NCI-H1105 treated with DMSO at 0.1 percent for 48 hours (cell line): ENCODE data around the gene SDSL.

Source experiments
- DNase-seq: peaks from one replicate; lab custom pipeline; 2025; lab: John Stamatoyannopoulos, UW

The SDSL gene

DNA sequence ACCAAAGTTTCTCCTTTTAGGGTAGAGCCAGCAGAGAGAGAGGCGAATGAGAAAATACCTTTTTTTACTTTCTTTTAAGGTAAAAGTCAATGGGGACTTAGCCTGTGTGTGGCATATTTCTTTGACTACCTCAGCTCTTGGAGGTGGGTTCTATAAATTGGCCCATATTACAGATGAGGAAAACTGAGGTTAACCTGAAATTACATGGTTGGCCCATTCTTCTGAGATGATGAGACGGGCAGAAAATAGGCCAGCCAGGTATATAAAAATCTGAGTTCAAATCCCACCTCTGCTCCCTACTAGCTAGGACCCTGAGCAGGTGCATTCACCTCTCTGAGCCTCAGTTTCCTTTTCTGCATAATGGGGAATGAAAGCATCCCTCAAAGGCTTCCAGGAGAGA is 27.1 kb downstream of the SDSL start:
- no peak for DNase-seq

- no peak for DNase-seq
These were observed 27.7 kb downstream of the SDSL start for GRCh38 chr12:113449839-113450238.

DNA sequence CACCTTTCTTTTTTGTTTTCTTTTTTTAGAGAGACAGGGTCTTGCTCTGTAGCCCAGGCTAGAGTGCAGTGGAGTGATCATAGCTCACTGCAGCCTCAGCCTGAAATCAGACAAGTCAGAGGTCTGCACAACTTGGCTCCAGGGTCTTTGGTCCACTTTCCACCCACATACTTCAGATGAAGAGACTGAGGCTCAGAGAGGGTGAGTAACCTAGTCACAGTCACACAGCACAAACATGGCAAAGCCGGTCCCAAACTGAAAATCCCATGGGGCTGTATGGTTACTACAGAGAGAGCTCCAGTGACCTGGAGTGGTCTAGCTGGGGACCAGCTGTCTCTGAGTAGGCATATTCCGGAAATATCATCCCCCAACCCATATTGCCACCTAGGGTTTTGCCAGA is 30.3 kb downstream of the SDSL start:
- DNase-seq = no peak

GRCh38 chr12:113453330-113453729 is 31.1 kb downstream of the SDSL start:
- DNase-seq = no peak

DNA sequence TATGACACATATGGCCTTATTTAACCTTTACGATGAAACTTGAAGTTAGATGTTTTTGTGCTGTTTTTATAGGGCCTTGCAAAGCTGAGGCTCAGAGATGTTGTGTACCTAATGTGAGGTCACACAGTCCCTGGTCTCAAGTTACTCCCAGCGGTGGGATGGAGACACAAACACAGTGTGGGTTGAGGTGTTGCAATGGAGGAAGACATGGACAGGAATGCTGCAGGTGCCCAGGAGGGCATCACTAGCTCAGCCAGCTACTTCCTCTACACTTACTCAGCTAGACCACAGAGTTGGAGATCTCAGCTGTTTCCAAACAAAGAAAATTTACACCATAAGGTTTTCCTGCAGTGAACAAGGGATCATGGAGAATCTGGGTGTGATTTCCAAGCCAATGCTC is 34.0 kb downstream of the SDSL start:
- no peak for DNase-seq

GRCh38 chr12:113456761-113457160 is 34.6 kb downstream of the SDSL start:
- peak; percentile 24 for DNase-seq

GRCh38 chr12:113457185-113457584 is 35.0 kb downstream of the SDSL start:
- no peak for DNase-seq

GRCh38 chr12:113457710-113458109 is 35.5 kb downstream of the SDSL start:
- DNase-seq = no peak

GRCh38 chr12:113459981-113460380 is 37.8 kb downstream of the SDSL start:
- no peak for DNase-seq

GRCh38 chr12:113461666-113462065 is 39.5 kb downstream of the SDSL start:
- no peak for DNase-seq

GRCh38 chr12:113462117-113462774 is 40.1 kb downstream of the SDSL start:
- DNase-seq = peak; percentile 57

- DNase-seq = no peak
These were observed 41.0 kb downstream of the SDSL start for GRCh38 chr12:113462998-113463745.

- no peak for DNase-seq
These were observed 41.7 kb downstream of the SDSL start for GRCh38 chr12:113463746-113464451.

DNA sequence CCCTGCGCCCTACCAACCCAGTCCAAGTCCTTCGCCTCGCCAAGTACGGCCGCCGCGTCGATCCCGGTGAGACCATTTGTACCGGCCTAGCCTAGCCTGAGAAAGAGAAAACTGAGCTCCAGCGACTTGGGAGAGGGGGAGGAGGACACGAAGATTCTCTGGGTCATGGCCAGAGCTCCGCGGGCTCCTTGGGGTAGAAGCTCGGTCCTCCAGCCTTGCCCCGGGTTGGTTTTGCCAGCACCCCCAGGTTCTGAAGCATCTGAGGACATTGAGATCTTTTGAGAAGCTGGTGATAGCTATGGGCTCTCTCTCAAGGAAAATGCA is 42.2 kb downstream of the SDSL start:
- no peak for DNase-seq

DNA sequence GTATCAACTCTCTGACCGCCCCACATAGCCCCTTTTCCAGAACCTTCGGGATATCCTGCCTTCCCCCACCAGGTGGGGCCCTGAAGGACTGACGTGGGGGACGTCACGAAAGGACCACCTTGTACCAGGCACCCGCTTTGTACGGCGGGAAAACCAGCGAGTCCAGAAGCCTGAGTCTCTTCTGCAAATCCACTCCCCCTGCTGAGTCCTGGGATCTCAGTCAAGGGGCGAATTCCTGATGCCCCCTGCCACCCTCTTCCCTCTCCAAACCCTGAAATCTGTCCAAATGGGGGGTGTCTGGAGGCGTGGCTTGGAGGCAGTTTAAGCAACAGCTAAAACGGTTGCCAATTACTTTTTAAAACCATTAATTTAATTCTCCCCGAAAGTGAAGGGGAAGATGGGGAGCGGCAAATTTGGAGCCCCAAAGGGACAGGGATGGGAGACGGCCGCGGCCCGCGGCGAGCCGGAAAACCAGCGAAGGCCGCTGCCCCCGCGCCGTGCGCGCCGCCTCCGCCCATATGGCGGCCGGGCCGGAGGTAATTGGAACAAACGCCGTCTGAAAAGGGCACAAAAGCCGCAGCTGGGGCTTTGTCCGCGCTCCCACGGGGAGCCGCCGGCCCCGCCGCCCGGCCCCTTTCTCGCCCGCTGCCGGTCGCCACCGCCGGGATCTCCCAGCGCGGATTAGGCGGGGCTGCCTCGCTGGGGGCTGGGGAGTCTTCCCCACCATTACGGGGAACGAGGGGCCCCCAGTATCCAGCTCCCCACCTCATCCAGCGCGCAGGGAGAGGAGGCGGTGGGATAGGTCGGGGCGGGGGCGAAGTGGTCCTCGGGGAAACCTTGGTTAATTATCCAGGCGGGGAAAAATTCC is 42.9 kb downstream of the SDSL start:
- DNase-seq = no peak

GRCh38 chr12:113465808-113466453 is 43.8 kb downstream of the SDSL start:
- DNase-seq = no peak

DNA sequence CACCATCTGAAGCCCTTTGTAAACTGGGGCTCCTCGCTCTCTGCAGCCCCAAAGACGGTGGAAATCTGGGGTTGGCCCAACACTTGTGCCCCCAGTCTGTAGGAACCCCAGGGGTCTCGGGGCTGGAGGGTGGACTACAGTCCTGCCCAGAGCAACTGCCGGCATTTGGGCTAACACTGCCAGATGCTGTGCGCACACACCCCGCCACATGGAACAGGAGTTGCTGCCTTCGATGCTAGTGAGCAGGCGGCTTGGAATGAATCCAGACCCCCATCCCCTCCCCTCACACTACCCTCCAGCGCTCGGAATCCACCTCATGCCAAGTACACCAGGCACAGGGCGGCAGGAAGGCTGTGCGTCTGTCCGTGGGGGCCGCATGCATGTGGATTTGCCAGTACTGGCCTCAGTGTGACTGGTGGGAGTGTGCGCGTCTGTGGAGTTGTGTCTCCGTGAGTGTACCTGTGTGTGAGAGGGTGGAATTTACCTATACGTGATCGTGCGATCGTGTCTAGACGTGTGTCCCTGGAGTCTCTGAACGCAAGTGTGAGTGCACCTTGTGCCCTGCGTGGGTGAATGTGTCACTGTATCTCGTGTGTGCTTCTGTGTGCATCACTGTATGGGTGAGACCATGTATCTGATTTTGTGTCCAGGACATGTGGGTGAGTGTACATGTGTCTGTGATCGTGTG is 44.4 kb downstream of the SDSL start:
- DNase-seq = peak; percentile 72

GRCh38 chr12:113467142-113467501 is 44.9 kb downstream of the SDSL start:
- peak; percentile 21 for DNase-seq

DNA sequence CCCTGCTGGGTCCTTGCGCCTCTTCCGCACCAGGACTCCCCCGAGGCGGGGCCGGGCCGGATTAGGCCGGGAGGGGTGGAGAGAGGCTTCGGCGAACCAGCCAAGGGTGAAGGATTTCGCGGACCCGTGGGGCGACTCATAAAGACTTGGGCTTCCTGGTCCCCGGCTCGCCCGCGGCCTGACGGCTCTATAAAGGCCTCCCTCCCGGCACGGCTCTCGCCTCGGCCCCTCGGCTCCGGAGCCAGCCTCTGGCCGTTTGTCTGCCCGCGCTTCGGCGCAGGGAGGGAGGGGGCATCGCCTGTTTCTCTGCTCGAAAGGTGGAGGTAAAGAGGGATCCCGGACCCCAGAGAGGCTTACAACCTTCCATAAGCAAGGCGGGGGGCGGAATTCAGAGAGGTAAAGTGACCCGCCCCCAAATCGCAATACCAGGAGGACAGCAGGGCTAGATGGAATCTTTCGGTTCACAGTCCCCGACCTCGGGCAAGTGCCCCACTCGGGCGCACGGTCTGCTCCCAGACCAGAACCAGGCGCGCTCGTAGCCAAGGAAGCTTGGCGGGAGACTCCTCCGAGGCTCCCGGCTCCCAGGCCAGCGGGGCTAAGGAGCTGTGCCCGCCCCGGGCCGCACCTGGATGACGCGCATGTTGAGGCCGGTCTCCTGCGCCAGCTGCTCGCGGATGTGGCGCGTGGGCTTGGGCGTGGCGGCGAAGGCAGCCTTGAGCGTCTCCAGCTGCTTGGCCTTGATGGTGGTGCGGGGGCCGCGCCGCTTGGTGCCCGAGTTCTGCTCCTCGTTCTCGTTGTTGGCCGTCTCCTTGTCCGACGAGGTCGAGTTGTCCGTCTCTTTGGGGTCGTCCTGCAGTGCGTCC is 45.6 kb downstream of the SDSL start:
- DNase-seq = peak; percentile 41
